ENCODE data around the gene ADAMTSL2.

DNA sequence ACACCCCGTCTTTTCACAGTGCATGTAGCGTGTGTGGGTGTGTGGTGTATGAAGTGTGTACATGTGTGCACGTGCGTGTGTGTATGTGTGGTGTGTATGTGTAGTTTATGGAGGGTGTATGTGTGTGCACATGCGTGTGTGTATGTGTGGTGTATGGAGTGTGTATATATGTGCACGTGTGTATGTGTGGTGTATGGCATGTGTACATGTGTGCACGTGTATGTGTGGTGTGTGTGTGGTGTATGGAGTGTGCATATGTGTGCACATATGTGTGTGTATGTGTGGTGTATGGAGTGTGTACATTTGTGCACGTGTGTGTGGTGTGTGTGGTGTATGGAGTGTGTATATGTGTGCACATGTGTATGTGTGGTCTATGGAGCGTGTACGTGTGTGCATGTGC lies 22.9 kb upstream of the ADAMTSL2 start:
- TF ChIP-seq CTCF (IDR thresholded peaks at IDR 0.05) (no peak), POLR2AphosphoS5 (IDR thresholded peaks at IDR 0.05) (no peak), EP300 (IDR thresholded peaks at IDR 0.05) (no peak), POLR2A (IDR thresholded peaks at IDR 0.05) (no peak)
